Panc1 (cell line): ENCODE data around the gene CFAP141. TPM values are rescaled to one million over a fixed set of nuclear protein-coding genes. Genes with fewer than 3 reads are reported as not detected.

Experiments
- ATAC-seq: fragments of 200-7000 bp; cut with Tn5 transposase; 2 replicates; pipeline ENCODE4 v1.9.1; 2020; ENCODE audit warnings: mild to moderate bottlenecking, moderate library complexity
- BruUV-seq: library from RNA; stranded (reverse); fragments of 400-500 nt; replicated peaks from 2 replicates; lab custom pipeline; 2021; lab: Mats Ljungman, UMichigan
- CTCF ChIA-PET: fragments of 300-600 bp; sonication (Branson Sonifier 250); formaldehyde crosslinking; loops from one replicate; lab custom pipeline; 2022; ENCODE audit warnings: antibody characterized with exemption; lab: Charles Lee
- POLR2A ChIA-PET: fragments of 300-600 bp; sonication (Branson Sonifier 250); formaldehyde crosslinking; loops from one replicate; lab custom pipeline; 2022; ENCODE audit warnings: antibody characterized with exemption; lab: Charles Lee
- DNase-seq: peaks from one replicate; pipeline ENCODE4 v3.0.0-alpha.2; 2010; ENCODE audit warnings: low read depth, low spot score
- H3K27ac ChIP-seq: 2 replicates; pipeline ENCODE4 v1.5.1; 2011; ENCODE audit warnings: mild to moderate bottlenecking, low read length, inconsistent platforms
- H3K27me3 ChIP-seq: fragments of 200-500 bp; sonication (Bioruptor generic); 2 replicates; pipeline ENCODE4 v1.6.0; 2014; ENCODE audit warnings: low read length, inconsistent platforms; ENCODE audit not compliant: control insufficient read depth, insufficient read depth
- H3K36me3 ChIP-seq: fragments of 200-500 bp; sonication (Bioruptor generic); 2 replicates; pipeline ENCODE4 v1.5.1; 2014; ENCODE audit warnings: inconsistent platforms, mild to moderate bottlenecking, low read length, moderate library complexity; ENCODE audit not compliant: control insufficient read depth, insufficient read depth
- H3K4me1 ChIP-seq: 2 replicates; pipeline ENCODE4 v1.5.1; 2011; ENCODE audit warnings: inconsistent platforms, mild to moderate bottlenecking, low read length, moderate library complexity; ENCODE audit not compliant: control insufficient read depth, insufficient read depth
- H3K4me3 ChIP-seq, 2 experiments: 2 replicates each; pipeline ENCODE4 v1.5.1; 2011 to 2012; ENCODE audit warnings: low read depth in 2 of 2, low read length in 2 of 2, mild to moderate bottlenecking in 2 of 2, inconsistent platforms in 1 of 2, moderate library complexity in 1 of 2
- H3K9me3 ChIP-seq: fragments of 200-500 bp; sonication (Bioruptor generic); 2 replicates; pipeline ENCODE4 v1.5.1; 2014; ENCODE audit warnings: low read depth, mild to moderate bottlenecking, inconsistent platforms, low read length, moderate library complexity; ENCODE audit not compliant: control insufficient read depth, insufficient read depth
- CTCF ChIP-seq: fragments of 450-650 bp; IDR thresholded peaks from 2 replicates; pipeline ENCODE4 v1.5.1; 2017; ENCODE audit warnings: mild to moderate bottlenecking
- POLR2AphosphoS5 ChIP-seq: IDR thresholded peaks from 2 replicates; pipeline ENCODE4 v1.6.1; 2012; ENCODE audit warnings: mild to moderate bottlenecking, low read depth, low read length, moderate library complexity
- SIN3A ChIP-seq: IDR thresholded peaks from 2 replicates; pipeline ENCODE4 v1.6.1; 2012; ENCODE audit warnings: low read depth, mild to moderate bottlenecking, low read length, moderate library complexity, borderline replicate concordance; ENCODE audit not compliant: insufficient read depth
- TCF7L2 ChIP-seq: IDR thresholded peaks from 2 replicates; pipeline ENCODE4 v1.6.1; 2011; ENCODE audit warnings: mild to moderate bottlenecking, low read depth, low read length, inconsistent platforms
- in situ Hi-C: cut with HindIII; loops from 2 replicates; pipeline ENCODE4 v1.10.0; 2016; ENCODE audit warnings: low sequenced_read_pairs, low pct_unique_long_range_greater_than_20kb
- intact Hi-C: fragments of 100-400 bp; cut with micrococcal nuclease; formaldehyde crosslinking; loops from one replicate; pipeline ENCODE4 v1.10.0; 2022; ENCODE audit not compliant: unreplicated experiment
- total RNA-seq: library from RNA; stranded (reverse); gene quantifications from one replicate; pipeline ENCODE4 v1.2.1, GENCODE V29; 2021; ENCODE audit not compliant: unreplicated experiment
- TF ChIP-seq, protein P1 (sequence below), 2 experiments: IDR thresholded peaks; 2 replicates each; pipeline ENCODE4 v1.6.1; 2011 to 2012; ENCODE audit warnings: low read depth in 2 of 2, control low read depth in 1 of 2, low read length in 1 of 2, mild to moderate bottlenecking in 1 of 2, moderate library complexity in 1 of 2; ENCODE audit not compliant: insufficient read depth in 1 of 2

The CFAP141 gene
- total RNA-seq, 1 experiment from 2014 or later = not detected

DNA sequence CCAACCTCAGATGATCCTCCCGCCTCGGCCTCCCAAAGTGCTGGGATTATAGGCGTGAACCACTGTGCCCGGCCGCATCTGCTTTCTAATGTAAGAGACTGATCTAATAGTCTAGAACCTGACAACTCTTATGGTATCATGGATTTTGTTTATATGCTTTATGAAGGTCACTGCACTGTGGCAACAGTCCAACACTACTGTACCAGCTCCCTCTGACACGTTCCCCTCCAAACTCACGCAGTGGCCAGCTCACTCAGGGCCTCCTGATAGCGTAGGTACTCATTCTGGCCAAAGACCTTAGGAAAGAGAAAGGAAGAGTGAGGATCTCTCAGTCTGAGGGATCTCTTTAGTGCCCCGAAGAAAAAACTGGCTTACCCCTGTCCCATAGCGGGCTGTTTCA is 6.0 kb upstream of the CFAP141 start:
- ATAC-seq = no peak

DNA sequence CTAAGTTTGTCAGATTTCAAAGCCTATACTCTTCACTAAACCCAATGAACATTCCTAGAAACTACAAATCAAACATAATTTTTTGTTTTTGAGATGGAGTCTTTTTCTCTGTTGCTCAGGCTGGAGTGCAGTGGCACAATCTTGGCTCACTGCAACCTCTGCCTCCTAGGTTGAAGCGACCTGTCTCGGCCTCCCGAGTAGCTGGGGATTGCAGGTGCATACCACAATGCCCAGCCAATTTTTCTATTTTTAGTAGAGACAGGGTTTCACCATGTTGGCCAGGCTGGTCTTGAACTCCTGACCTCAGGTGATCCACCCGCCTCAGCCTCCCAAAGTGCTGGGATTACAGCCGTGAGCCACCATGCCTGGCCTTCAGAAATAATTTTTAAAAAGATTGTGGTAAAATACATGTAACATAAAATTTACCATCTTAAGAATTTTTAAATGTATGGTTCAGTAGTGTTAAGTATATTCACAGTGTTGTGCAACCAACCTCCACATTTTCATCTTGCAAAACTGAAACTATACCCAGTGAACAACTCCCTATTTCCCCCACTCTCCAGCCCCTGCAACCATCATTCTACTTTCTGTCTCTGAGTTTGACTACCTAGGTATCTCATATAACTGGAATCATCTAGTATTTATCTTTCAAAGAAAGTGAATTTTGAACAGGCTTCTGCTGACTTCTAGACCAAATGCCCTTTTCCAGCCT is 2.7 kb upstream of the CFAP141 start:
- Histone ChIP-seq H3K4me1 (no peaks in the 10 kb centered on the region), H3K36me3 (peaks cover 11% of the 10 kb centered on the region), H3K27me3 (no peaks in the 10 kb centered on the region), H3K9me3 (no peaks in the 10 kb centered on the region), H3K27ac (no peak overlapping the region), H3K4me3 (no peak overlapping the region)
- BruUV-seq = no TSS peak
- CTCF ChIA-PET = no interaction called here
- TF ChIP-seq TCF7L2 (no peak), SIN3A (no peak), POLR2AphosphoS5 (no peak), CTCF (no peak)
- TF ChIP-seq, protein P1, sequence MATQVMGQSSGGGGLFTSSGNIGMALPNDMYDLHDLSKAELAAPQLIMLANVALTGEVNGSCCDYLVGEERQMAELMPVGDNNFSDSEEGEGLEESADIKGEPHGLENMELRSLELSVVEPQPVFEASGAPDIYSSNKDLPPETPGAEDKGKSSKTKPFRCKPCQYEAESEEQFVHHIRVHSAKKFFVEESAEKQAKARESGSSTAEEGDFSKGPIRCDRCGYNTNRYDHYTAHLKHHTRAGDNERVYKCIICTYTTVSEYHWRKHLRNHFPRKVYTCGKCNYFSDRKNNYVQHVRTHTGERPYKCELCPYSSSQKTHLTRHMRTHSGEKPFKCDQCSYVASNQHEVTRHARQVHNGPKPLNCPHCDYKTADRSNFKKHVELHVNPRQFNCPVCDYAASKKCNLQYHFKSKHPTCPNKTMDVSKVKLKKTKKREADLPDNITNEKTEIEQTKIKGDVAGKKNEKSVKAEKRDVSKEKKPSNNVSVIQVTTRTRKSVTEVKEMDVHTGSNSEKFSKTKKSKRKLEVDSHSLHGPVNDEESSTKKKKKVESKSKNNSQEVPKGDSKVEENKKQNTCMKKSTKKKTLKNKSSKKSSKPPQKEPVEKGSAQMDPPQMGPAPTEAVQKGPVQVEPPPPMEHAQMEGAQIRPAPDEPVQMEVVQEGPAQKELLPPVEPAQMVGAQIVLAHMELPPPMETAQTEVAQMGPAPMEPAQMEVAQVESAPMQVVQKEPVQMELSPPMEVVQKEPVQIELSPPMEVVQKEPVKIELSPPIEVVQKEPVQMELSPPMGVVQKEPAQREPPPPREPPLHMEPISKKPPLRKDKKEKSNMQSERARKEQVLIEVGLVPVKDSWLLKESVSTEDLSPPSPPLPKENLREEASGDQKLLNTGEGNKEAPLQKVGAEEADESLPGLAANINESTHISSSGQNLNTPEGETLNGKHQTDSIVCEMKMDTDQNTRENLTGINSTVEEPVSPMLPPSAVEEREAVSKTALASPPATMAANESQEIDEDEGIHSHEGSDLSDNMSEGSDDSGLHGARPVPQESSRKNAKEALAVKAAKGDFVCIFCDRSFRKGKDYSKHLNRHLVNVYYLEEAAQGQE (IDR thresholded peaks at IDR 0.05; ENCODE audit: insufficient read depth in 1 of 2, low read depth in 2 of 2, low read length in 1 of 2) = no peak
- intact Hi-C loops (no loop called here), in situ Hi-C loops (no loop called here)
- DNase-seq = no peak
- POLR2A ChIA-PET = interaction anchor here (0.8 kb wide), 1 partner anchor 11 kb away, joined by 3 read pairs; no protein-coding TSS in a partner anchor
- no peak for ATAC-seq

More for the DNA sequence above, 6.0 kb upstream of the CFAP141 start:
- Histone ChIP-seq H3K4me3 (no peak overlapping the region), H3K4me1 (no peaks in the 10 kb centered on the region), H3K27me3 (no peaks in the 10 kb centered on the region), H3K9me3 (no peaks in the 10 kb centered on the region), H3K36me3 (peaks cover 8% of the 10 kb centered on the region), H3K27ac (no peak overlapping the region)
- TF ChIP-seq TCF7L2 (no peak), CTCF (no peak), POLR2AphosphoS5 (no peak)
- TF ChIP-seq, protein P1 (IDR thresholded peaks at IDR 0.05; ENCODE audit: insufficient read depth in 1 of 2, low read depth in 2 of 2, low read length in 1 of 2) = no peak
- CTCF ChIA-PET = no interaction called here
- intact Hi-C loops = no loop called here
- in situ Hi-C loops = no loop called here
- DNase-seq = no peak
- BruUV-seq = no TSS peak
- POLR2A ChIA-PET = no interaction called here
